Activated CD8-positive, alpha-beta memory T cell treated with anti-CD3 and anti-CD28 coated beads, Interleukin-2, amount 50 U/mL, for 24 hours (primary cell): Measurements from ENCODE around the gene RBX1.
A peak's percentile ranks its signal among the peaks of the same experiment; 100 is the strongest.

Experiments
- DNase-seq: peaks from one replicate; pipeline ENCODE4 v3.0.0-alpha.2; 2020; ENCODE audit errors: extremely low read depth

RBX1 gene

DNA sequence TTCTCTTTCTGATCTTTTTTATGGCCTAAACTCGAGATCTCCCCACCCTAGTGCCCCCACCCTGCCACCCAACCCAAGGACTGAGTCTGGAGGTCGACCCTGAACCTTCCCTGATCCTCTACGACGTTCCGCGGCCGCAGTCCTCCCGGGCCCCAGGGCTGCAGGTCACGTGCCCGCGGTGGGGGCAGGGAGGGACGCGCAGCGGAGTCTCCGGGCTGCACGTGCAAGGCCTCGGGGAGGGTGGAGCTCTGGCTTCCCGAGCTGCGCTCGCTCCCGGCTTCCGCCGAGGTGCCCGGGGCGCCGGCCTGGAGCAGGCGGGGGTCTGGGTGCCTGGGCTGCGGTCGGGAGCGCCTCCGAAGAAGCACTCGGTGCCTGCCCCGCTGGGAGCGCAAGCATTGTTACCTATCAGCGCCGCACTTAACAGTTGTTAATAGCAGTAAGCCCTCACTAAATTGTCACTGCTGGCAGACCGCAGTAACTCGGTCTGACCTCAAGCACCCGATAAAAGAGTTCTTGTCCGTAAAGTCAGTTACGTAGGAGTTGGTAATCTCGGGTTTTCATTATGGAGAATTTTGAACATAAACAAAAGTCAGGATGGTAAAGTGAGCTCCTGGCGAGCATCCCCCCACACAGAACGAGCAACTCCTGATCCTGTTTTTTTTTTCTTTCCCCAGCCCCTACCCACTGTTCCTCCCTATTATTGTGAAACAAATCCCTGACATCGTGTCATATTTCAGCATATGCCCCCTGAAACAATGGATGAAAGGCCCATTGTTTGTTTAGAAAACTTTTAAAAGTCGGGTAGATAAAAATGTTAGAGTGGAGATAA lies 71.5 kb downstream of the RBX1 start:
- DNase-seq: peak; percentile 39
